ENCODE data around the gene KIF5B. TPM values are rescaled to one million over a fixed set of nuclear protein-coding genes. Genes with fewer than 3 reads are reported as not detected.

KIF5B gene
- total and polyA plus RNA-seq, 2 of the 8 experiments (the other 6 are each of a cell fraction or from before 2014, with no cell fraction given): 9.8 to 68.4 TPM

- H2BK5ac ChIP-seq (ENCODE audit: low read depth, low read length): no peak overlapping the region
- H2BK20ac ChIP-seq (ENCODE audit: low read length): no peak overlapping the region
- no peak overlapping the region for H2BK120ac ChIP-seq (replicated peaks; ENCODE audit: low read depth, low read length)
- H3K14ac ChIP-seq (ENCODE audit: insufficient read length): no peak overlapping the region
- H2BK12ac ChIP-seq (ENCODE audit: low read depth, low read length): no peak overlapping the region
- H4K5ac ChIP-seq (ENCODE audit: insufficient read length, low read depth, low read length): no peak overlapping the region
- no peaks in the 10 kb centered on the region for H3K9me3 ChIP-seq (ENCODE audit: insufficient read depth in 2 of 2, low read depth in 1 of 2, low read length in 1 of 2)
- H3K4me1 ChIP-seq (replicated peaks in 1 of 4; ENCODE audit: control insufficient read depth in 3 of 4, insufficient read depth in 4 of 4, low read length in 3 of 4): no peaks in the 10 kb centered on the region
- H3K9ac ChIP-seq (replicated peaks in 1 of 4; ENCODE audit: extremely low read depth in 1 of 4, low read depth in 3 of 4, low read length in 3 of 4): no peak overlapping the region
- no peak overlapping the region for H3K27ac ChIP-seq (ENCODE audit: low read depth, low read length)
- CTCF ChIA-PET (ENCODE audit: partially characterized antibody): no interaction called here
- no peaks in the 10 kb centered on the region for H3K79me2 ChIP-seq (ENCODE audit: control insufficient read depth in 1 of 2, insufficient read depth in 2 of 2, low read length in 2 of 2)
- FAIRE-seq (no peak), DNase-seq (ENCODE audit: low read depth in 1 of 2, low spot score in 2 of 2) (no peak)
- H3K36me3 ChIP-seq (ENCODE audit: control insufficient read depth in 2 of 4, insufficient read depth in 4 of 4, low read length in 3 of 4): no peaks in the 10 kb centered on the region
- H4K91ac ChIP-seq (replicated peaks; ENCODE audit: insufficient read length, low read length): no peak overlapping the region
- no peak overlapping the region for H3K23ac ChIP-seq (ENCODE audit: insufficient read length)
- H2AFZ ChIP-seq (ENCODE audit: low read length): no peak overlapping the region
- no peak overlapping the region for H4K8ac ChIP-seq (ENCODE audit: extremely low read depth, insufficient read depth, low read length)
- no peaks in the 10 kb centered on the region for H4K20me1 ChIP-seq (replicated peaks in 1 of 2; ENCODE audit: control insufficient read depth in 1 of 2, insufficient read depth in 2 of 2, low read length in 2 of 2)
- H3K4ac ChIP-seq (replicated peaks; ENCODE audit: insufficient read length, low read depth, low read length): no peak overlapping the region
- H3K4me2 ChIP-seq (ENCODE audit: insufficient read depth in 1 of 2, low read depth in 2 of 2, low read length in 2 of 2): no peak overlapping the region
- no peaks in the 10 kb centered on the region for H3K23me2 ChIP-seq (ENCODE audit: low read depth, low read length)
- no peak overlapping the region for H2BK15ac ChIP-seq (ENCODE audit: low read length)
- POLR2A ChIA-PET (ENCODE audit: partially characterized antibody): no interaction called here
- H3K79me1 ChIP-seq (ENCODE audit: low read depth, low read length): no peaks in the 10 kb centered on the region
- H3K4me3 ChIP-seq (ENCODE audit: extremely low read depth in 1 of 4, insufficient read depth in 2 of 4, low read depth in 3 of 4, low read length in 4 of 4): no peak overlapping the region
- H2AK5ac ChIP-seq (ENCODE audit: low read depth, low read length): no peak overlapping the region
- H3K56ac ChIP-seq (replicated peaks; ENCODE audit: insufficient read length, low read depth, low read length): no peak overlapping the region
- H3K27me3 ChIP-seq (replicated peaks in 1 of 4; ENCODE audit: control insufficient read depth in 3 of 4, extremely low read depth in 1 of 4, insufficient read depth in 3 of 4, low read length in 3 of 4): no peaks in the 10 kb centered on the region
- no peak overlapping the region for H3K18ac ChIP-seq (ENCODE audit: extremely low read depth, low read length)
- TF ChIP-seq KDM4A (IDR thresholded peaks at IDR 0.05; ENCODE audit: low read depth, low read length, severe bottlenecking) (no peak), TAF7 (optimal IDR thresholded peaks at IDR 0.05; ENCODE audit: borderline replicate concordance, low read depth, low read length) (no peak), SP1 (IDR thresholded peaks at IDR 0.05; ENCODE audit: low read depth, low read length) (no peak), SAP30 (IDR thresholded peaks at IDR 0.05; ENCODE audit: insufficient read depth, insufficient replicate concordance, low read length) (no peak), ATF3 (IDR thresholded peaks at IDR 0.05; ENCODE audit: insufficient read depth, low read depth, low read length) (no peak), MAX (IDR thresholded peaks at IDR 0.05) (no peak), CTCF (IDR thresholded peaks at IDR 0.05; ENCODE audit: control extremely low read depth in 1 of 3, insufficient read depth in 1 of 3, low read depth in 1 of 3, low read length in 3 of 3) (no peak), POLR2AphosphoS5 (IDR thresholded peaks at IDR 0.05; ENCODE audit: low read depth, low read length) (no peak), RFX5 (IDR thresholded peaks at IDR 0.05; ENCODE audit: borderline replicate concordance, low read depth, low read length) (no peak), HDAC2 (IDR thresholded peaks at IDR 0.05; ENCODE audit: borderline replicate concordance in 1 of 2, low read depth in 2 of 2, low read length in 2 of 2) (no peak), TBP (IDR thresholded peaks at IDR 0.05; ENCODE audit: low read depth, low read length) (no peak), RXRA (IDR thresholded peaks at IDR 0.05; ENCODE audit: insufficient read depth, low read depth, low read length) (no peak)
Measured at GRCh38 chr10:32091046-32091445, 34.8 kb upstream of the KIF5B start.
